Endothelial cell of umbilical vein (primary cell): ENCODE results near the gene PARP1. TPM values are rescaled to one million over a fixed set of nuclear protein-coding genes. Genes with fewer than 3 reads are reported as not detected.

Experiments
- BruUV-seq: library from RNA; stranded (reverse); fragments of 400-500 nt; replicated peaks from 2 replicates; lab custom pipeline; 2021; lab: Mats Ljungman, UMichigan
- CTCF ChIA-PET: fragments of 300-600, 350-600 bp; sonication (Branson Sonifier 250); formaldehyde crosslinking; loops from one replicate; lab custom pipeline; 2021; ENCODE audit warnings: antibody characterized with exemption, inconsistent platforms; lab: Charles Lee
- POLR2A ChIA-PET: fragments of 300-600, 350-600 bp; sonication (Branson Sonifier 250); formaldehyde crosslinking; loops from one replicate; lab custom pipeline; 2021; ENCODE audit warnings: antibody characterized with exemption, inconsistent platforms; lab: Charles Lee
- DNase-seq: peaks from one replicate; pipeline ENCODE4 v3.0.0-alpha.2; 2011; ENCODE audit warnings: low read depth, low spot score
- FAIRE-seq: peaks from 2 replicates; lab custom pipeline; 2011; peaks lifted over from hg19 to GRCh38; lab: Jason Lieb, UNC
- H2AFZ ChIP-seq: 2 replicates; pipeline ENCODE4 v1.6.0; 2012; ENCODE audit warnings: low read depth, low read length, control low read depth, inconsistent platforms
- H3K27ac ChIP-seq: 2 replicates; pipeline ENCODE4 v1.5.1; 2011; ENCODE audit warnings: low read depth, mild to moderate bottlenecking, control low read depth, low read length, moderate library complexity; ENCODE audit not compliant: insufficient read depth
- H3K27me3 ChIP-seq, 2 experiments: 2 replicates each; pipeline versions ENCODE4 v1.6.0 to v1.6.1; 2011; ENCODE audit warnings: low read length in 2 of 2, mixed read lengths in 1 of 2; ENCODE audit not compliant: control insufficient read depth in 2 of 2, insufficient read depth in 2 of 2
- H3K36me3 ChIP-seq, 2 experiments: 2 replicates in 1 of 2; 3 replicates in 1 of 2; pipeline ENCODE4 v1.5.1; 2011; ENCODE audit warnings: low read length in 2 of 2, mild to moderate bottlenecking in 1 of 2, moderate library complexity in 1 of 2; ENCODE audit not compliant: control insufficient read depth in 2 of 2, insufficient read depth in 2 of 2; ENCODE audit errors: extremely low read depth in 1 of 2
- H3K4me1 ChIP-seq: 3 replicates; pipeline ENCODE4 v1.5.1; 2011; ENCODE audit warnings: mild to moderate bottlenecking, low read length; ENCODE audit not compliant: control insufficient read depth, insufficient read depth; ENCODE audit errors: extremely low read depth
- H3K4me2 ChIP-seq: 2 replicates; pipeline ENCODE4 v1.6.1; 2011; ENCODE audit warnings: low read length, control low read depth, mixed read lengths; ENCODE audit not compliant: insufficient read depth
- H3K4me3 ChIP-seq, 3 experiments: fragments of 200-600 bp in 1 of 3; sonication (generic), shearing (Covaris generic) in 1 of 3; replicated peaks in 1 of 3; 2 replicates each; pipeline ENCODE4 v1.5.1; 2011 to 2016; ENCODE audit warnings: control low read depth in 3 of 3, low read length in 3 of 3, mild to moderate bottlenecking in 2 of 3, inconsistent platforms in 1 of 3, low read depth in 1 of 3, moderate library complexity in 1 of 3; ENCODE audit not compliant: insufficient read depth in 1 of 3
- H3K79me2 ChIP-seq: 2 replicates; pipeline ENCODE4 v1.6.0; 2012; ENCODE audit warnings: low read length, inconsistent platforms; ENCODE audit not compliant: control insufficient read depth, insufficient read depth
- H3K9ac ChIP-seq: replicated peaks from 2 replicates; pipeline ENCODE3; 2011; ENCODE audit warnings: low read length, control low read depth; ENCODE audit not compliant: insufficient read depth; ENCODE audit errors: extremely low read depth
- H3K9me1 ChIP-seq: replicated peaks from 3 replicates; pipeline ENCODE4 v1.6.0; 2011; ENCODE audit warnings: mild to moderate bottlenecking, low read length; ENCODE audit not compliant: control insufficient read depth, insufficient read depth; ENCODE audit errors: extremely low read depth
- H3K9me3 ChIP-seq: replicated peaks from 2 replicates; pipeline ENCODE4 v1.5.1; 2012; ENCODE audit warnings: low read length, inconsistent platforms; ENCODE audit not compliant: control insufficient read depth, insufficient read depth
- H4K20me1 ChIP-seq: replicated peaks from 2 replicates; pipeline ENCODE3; 2011; ENCODE audit warnings: mild to moderate bottlenecking, low read length; ENCODE audit not compliant: control insufficient read depth, insufficient read depth; ENCODE audit errors: extremely low read depth
- CTCF ChIP-seq, 2 donors: IDR thresholded peaks; 1 replicate in 1 of 2; 2 replicates in 1 of 2; pipeline ENCODE4 v1.5.1; 2011; ENCODE audit warnings: low read length in 2 of 2, mild to moderate bottlenecking in 2 of 2, moderate library complexity in 2 of 2, control low read depth in 1 of 2, inconsistent platforms in 1 of 2, low read depth in 1 of 2; ENCODE audit not compliant: insufficient read depth in 1 of 2; ENCODE audit errors: extremely low read depth in 1 of 2
- EZH2 ChIP-seq: IDR thresholded peaks from 2 replicates; pipeline ENCODE4 v1.6.1; 2012; ENCODE audit warnings: borderline replicate concordance, low read depth, mild to moderate bottlenecking, moderate library complexity, low read length, inconsistent platforms; ENCODE audit not compliant: severe bottlenecking
- FOS ChIP-seq: IDR thresholded peaks from 2 replicates; pipeline ENCODE4 v1.6.1; 2011; ENCODE audit warnings: mild to moderate bottlenecking, low read length, moderate library complexity, borderline replicate concordance; ENCODE audit not compliant: insufficient read depth
- GATA2 ChIP-seq: IDR thresholded peaks from 2 replicates; pipeline ENCODE4 v1.7.0; 2011; ENCODE audit warnings: low read depth, mild to moderate bottlenecking, moderate library complexity, mixed read lengths, low read length; ENCODE audit not compliant: insufficient read length, insufficient read depth
- JUN ChIP-seq: IDR thresholded peaks from 2 replicates; pipeline ENCODE4 v1.6.1; 2011; ENCODE audit warnings: borderline replicate concordance, low read depth; ENCODE audit not compliant: insufficient read length, insufficient read depth
- MAX ChIP-seq: IDR thresholded peaks from 2 replicates; pipeline ENCODE4 v1.6.1; 2011; ENCODE audit not compliant: insufficient read depth, insufficient read length
- MYC ChIP-seq: IDR thresholded peaks from one replicate; pipeline ENCODE4 v1.6.1; 2011; ENCODE audit warnings: mild to moderate bottlenecking, low read depth, low read length
- POLR2A ChIP-seq: IDR thresholded peaks from 2 replicates; pipeline ENCODE4 v1.6.1; 2012; ENCODE audit warnings: low read depth, mild to moderate bottlenecking, control low read depth, low read length
- POLR2AphosphoS5 ChIP-seq: IDR thresholded peaks from 2 replicates; pipeline ENCODE4 v1.6.1; 2012; ENCODE audit warnings: low read depth, mild to moderate bottlenecking, control low read depth, low read length, moderate library complexity; ENCODE audit not compliant: insufficient read depth
- dilution Hi-C: fragments of 300-500 bp; cut with MboI; formaldehyde crosslinking; loops from one replicate; pipeline ENCODE4 v1.15.0; 2019; ENCODE audit warnings: low sequenced_read_pairs; ENCODE audit not compliant: extremely low pct_ligation_motif_present
- intact Hi-C: fragments of 100-400 bp; cut with micrococcal nuclease; formaldehyde crosslinking; loops from one replicate; pipeline ENCODE4 v1.10.0; 2022
- polyA plus RNA-seq, 4 experiments: library from polyadenylated mRNA; depleted of rRNA in 3 of 4; stranded (reverse) in 3 of 4; unstranded in 1 of 4; fragments of >200 nt; gene quantifications; 2 replicates each; pipeline versions ENCODE4 v1.2.1 to v1.2.3, GENCODE V29; 2011 to 2012; ENCODE audit warnings: missing spikeins in 1 of 4
- total RNA-seq: library from RNA; stranded (reverse); gene quantifications from 2 replicates; pipeline ENCODE4 v1.2.3, GENCODE V29; 2021

PARP1 gene
- total and polyA plus RNA-seq, 2 donors (not counting 3 experiments of a cell fraction or from before 2014, with no cell fraction given) = 136 to 160 TPM

GRCh38 chr1:226365831-226366231, 42.1 kb downstream of the PARP1 start:
- FAIRE-seq = peak; percentile 82
- H3K9me3 ChIP-seq = no peaks in the 10 kb centered on the region
- H3K79me2 ChIP-seq = no peaks in the 10 kb centered on the region
- no peak overlapping the region for H3K9ac ChIP-seq
- no peak overlapping the region for H3K4me3 ChIP-seq
- ChIA-PET POLR2A (no interaction called here), CTCF (interaction anchor here (1.2 to 1.9 kb wide), 3 partner anchors 42 to 240 kb away, joined by 6 to 8 read pairs (median 6); partner anchors contain the start of genes LIN9 and PARP1)
- no TSS peak for BruUV-seq
- H3K4me2 ChIP-seq = no peak overlapping the region
- H3K27me3 ChIP-seq = no peaks in the 10 kb centered on the region
- dilution Hi-C loops (no loop called here), intact Hi-C loops (no loop called here)
- TF ChIP-seq JUN = no peak
- peak; percentile 37 for TF ChIP-seq FOS
- no peak for TF ChIP-seq EZH2
- peak; percentile 32 for DNase-seq
- peak overlapping the region; percentile 64 for H3K27ac ChIP-seq
- H4K20me1 ChIP-seq = no peaks in the 10 kb centered on the region
- H3K9me1 ChIP-seq = no peaks in the 10 kb centered on the region
- no peak overlapping the region for H2AFZ ChIP-seq
- peaks cover 21 to 37% of the 10 kb centered on the region in 2 experiments for H3K36me3 ChIP-seq
- H3K4me1 ChIP-seq = peaks cover 6% of the 10 kb centered on the region

- ChIA-PET POLR2A (no interaction called here), CTCF (interaction anchor here (1.2 kb wide), 1 partner anchor 43 kb away, joined by 6 read pairs; the partner anchor contains the start of gene PARP1)
- FAIRE-seq (no peak), DNase-seq (no peak)
- H3K27ac ChIP-seq = no peak overlapping the region
- H3K9me1 ChIP-seq = no peaks in the 10 kb centered on the region
- H3K4me1 ChIP-seq = peaks cover 6% of the 10 kb centered on the region
- no peak overlapping the region for H3K4me2 ChIP-seq
- dilution Hi-C loops (no loop called here), intact Hi-C loops (no loop called here)
- no peaks in the 10 kb centered on the region for H3K79me2 ChIP-seq
- peaks cover 21 to 35% of the 10 kb centered on the region in 2 experiments for H3K36me3 ChIP-seq
- BruUV-seq = no TSS peak
- no peaks in the 10 kb centered on the region for H4K20me1 ChIP-seq
- H3K9ac ChIP-seq = no peak overlapping the region
- H3K27me3 ChIP-seq = no peaks in the 10 kb centered on the region
- H3K4me3 ChIP-seq = no peak overlapping the region
- H3K9me3 ChIP-seq = no peaks in the 10 kb centered on the region
- no peak overlapping the region for H2AFZ ChIP-seq
- no peak for TF ChIP-seq JUN
- no peak for TF ChIP-seq EZH2
- TF ChIP-seq POLR2A = no peak
- TF ChIP-seq FOS = no peak
- no peak for TF ChIP-seq POLR2AphosphoS5
- no peak for TF ChIP-seq GATA2
- no peak for TF ChIP-seq MYC
- no peak for TF ChIP-seq CTCF (IDR thresholded peaks at IDR 0.05; ENCODE audit: extremely low read depth in 1 of 2, insufficient read depth in 1 of 2, low read depth in 1 of 2, low read length in 2 of 2)
- no peak for TF ChIP-seq MAX
Measured at GRCh38 chr1:226364901-226365565, 42.9 kb downstream of the PARP1 start.
